OCI-LY3 (cell line): ENCODE measurements around the gene LPP.

ENCODE experiments used
- EZH2phosphoT487 ChIP-seq: fragments of 200-600 bp; shearing (Covaris generic); IDR thresholded peaks from 2 replicates; pipeline ENCODE4 v1.6.1; 2018; ENCODE audit warnings: antibody characterized with exemption, mixed run types, low read depth
- TF ChIP-seq, protein P1 (sequence below): fragments of 200-600, 300-600 bp; sonication (generic); IDR thresholded peaks from 2 replicates; pipeline ENCODE4 v1.5.1; 2014; ENCODE audit warnings: antibody characterized with exemption, low read length, low read depth

DNA sequence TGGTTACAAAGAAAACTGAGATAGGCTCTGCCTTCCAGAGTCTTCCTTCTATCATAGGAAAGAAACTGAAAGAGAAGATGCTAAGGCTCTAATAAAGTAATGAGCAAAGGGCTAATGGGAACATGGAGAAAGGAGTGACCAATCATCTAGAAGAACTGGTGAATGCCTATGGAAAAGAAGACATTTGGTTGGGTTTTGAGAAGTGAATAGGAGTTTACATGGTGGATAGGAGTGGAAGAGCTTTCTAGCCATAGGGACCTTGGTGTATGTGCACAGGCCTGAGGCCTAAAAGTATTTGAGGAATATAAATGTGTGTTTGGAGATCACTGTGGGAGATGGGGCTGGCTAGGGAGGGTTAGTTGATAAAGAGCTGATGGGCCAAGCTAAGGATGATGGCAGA lies 6.8 kb downstream of the LPP start:
- TF ChIP-seq, protein P1, sequence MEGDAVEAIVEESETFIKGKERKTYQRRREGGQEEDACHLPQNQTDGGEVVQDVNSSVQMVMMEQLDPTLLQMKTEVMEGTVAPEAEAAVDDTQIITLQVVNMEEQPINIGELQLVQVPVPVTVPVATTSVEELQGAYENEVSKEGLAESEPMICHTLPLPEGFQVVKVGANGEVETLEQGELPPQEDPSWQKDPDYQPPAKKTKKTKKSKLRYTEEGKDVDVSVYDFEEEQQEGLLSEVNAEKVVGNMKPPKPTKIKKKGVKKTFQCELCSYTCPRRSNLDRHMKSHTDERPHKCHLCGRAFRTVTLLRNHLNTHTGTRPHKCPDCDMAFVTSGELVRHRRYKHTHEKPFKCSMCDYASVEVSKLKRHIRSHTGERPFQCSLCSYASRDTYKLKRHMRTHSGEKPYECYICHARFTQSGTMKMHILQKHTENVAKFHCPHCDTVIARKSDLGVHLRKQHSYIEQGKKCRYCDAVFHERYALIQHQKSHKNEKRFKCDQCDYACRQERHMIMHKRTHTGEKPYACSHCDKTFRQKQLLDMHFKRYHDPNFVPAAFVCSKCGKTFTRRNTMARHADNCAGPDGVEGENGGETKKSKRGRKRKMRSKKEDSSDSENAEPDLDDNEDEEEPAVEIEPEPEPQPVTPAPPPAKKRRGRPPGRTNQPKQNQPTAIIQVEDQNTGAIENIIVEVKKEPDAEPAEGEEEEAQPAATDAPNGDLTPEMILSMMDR, result no peak
- no peak for TF ChIP-seq EZH2phosphoT487
